Measurements from ENCODE around the gene ZBTB34.

ZBTB34 gene

GRCh38 chr9:126880226-126880946 lies 19.9 kb downstream of the ZBTB34 start:
- DNase-seq: no peak

DNA sequence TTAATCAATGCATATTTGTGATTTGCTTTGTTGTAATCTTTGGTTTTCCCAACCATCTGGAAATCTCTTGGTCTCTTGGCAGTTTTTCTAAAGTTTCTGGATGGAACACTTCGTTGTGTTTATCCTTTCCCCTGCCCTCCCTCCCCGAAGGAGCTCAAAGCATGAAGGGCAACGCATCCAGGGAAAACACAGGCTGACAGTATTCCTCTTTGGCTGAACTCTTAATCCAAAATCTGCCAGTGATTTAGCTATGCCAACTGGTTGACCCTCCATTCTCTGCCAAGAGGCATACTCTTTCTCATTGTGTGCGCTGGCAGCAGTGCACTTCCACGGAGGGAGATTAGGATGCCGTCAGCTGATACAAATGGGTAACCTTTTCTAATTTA lies 20.5 kb downstream of the ZBTB34 start:
- peak in 1 of 2 experiments; percentile 55 for DNase-seq

- no peak for DNase-seq
Measured at GRCh38 chr9:126882746-126883145, 22.3 kb downstream of the ZBTB34 start.

GRCh38 chr9:126883636-126884035 lies 23.2 kb downstream of the ZBTB34 start:
- DNase-seq: no peak

GRCh38 chr9:126885131-126885641 lies 24.7 kb downstream of the ZBTB34 start:
- no peak for DNase-seq

GRCh38 chr9:126886034-126886822 lies 25.8 kb downstream of the ZBTB34 start:
- no peak for DNase-seq

GRCh38 chr9:126886897-126887296 lies 26.5 kb downstream of the ZBTB34 start:
- DNase-seq: peak in 1 of 2 experiments; percentile 6

DNA sequence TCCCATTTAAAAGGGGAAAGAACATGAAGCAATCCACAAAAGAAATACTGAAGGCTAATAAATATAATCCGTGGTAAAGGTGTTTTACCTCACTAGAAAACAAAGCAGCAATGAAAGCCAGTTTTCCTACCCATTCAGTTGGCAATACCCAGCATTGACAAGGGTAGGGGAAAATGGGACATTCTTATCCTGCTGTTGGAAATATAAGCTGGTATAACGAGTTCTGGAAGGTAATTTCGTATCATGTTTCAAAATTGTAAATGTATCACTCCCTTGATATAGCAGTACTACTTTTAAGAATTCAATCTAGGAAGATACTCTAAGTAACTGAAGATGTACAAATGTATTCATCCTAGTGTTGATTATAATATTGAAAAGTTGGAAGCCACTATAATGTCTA lies 31.2 kb downstream of the ZBTB34 start:
- no peak for DNase-seq

DNA sequence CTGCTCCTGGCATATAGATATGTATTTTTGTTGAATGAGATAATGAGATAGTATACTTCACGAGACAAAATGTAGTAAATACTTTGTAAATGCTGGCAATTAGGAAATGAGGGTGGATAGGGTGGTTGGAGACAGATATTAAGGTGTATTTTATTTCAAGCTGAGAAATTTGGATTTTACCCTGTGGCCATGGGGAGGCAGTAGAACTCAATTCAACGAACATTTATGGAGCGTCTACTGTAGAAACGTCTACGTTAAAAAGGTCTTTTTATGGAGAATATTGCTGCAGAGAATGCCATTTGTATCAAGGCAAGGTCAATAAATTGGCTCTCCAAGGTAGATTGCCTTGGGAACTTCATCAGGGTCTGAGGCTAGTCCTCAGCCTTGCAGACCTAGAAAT lies 32.6 kb downstream of the ZBTB34 start:
- DNase-seq: no peak

DNA sequence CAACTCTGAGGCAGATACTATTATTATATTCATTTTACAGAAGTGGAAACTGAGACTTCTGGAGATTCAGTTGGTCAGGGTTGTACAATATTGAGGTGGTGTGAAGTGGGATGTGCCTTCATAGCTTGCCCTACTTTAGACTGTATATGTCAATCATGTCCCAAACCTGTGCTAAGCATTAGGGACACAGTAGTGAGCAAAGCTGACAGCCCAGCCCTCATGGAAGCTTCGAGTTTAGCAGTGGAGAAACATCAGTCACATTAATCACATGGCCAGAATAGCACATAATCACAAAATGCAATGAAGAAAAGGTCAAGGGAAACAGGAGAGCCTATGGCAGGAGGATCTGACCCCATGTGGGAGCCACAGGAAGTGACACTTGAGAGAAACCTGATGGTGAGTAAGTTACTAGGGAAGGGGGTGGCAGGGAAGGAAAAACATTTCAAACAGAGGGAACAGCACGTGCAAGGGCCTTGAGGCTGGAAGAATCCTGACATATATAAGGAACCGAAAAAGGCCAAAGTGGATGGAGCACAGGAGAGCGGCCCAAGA lies 33.7 kb downstream of the ZBTB34 start:
- DNase-seq: no peak

GRCh38 chr9:126902210-126902609 lies 41.8 kb downstream of the ZBTB34 start:
- no peak for DNase-seq

GRCh38 chr9:126904586-126904985 lies 44.1 kb downstream of the ZBTB34 start:
- DNase-seq: no peak

DNA sequence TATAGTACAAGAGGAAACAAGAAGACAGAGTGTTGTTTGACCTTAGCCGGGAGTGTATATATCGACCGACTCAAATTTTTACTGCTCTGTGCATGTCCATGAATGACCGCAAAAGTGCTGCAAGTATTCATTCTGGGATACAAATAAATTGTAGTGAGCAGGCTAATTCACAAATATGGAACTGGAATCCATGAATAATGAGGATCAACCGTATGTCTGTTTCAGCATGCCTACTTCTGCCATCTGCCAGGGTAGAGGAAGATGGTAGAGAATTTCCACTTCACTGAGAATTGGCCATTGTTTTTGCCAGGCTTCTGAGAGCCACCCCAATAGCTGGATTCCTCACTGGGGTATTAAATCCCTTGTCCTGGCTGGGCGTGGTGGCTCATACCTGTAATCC lies 45.7 kb downstream of the ZBTB34 start:
- peak in 1 of 2 experiments; percentile 36 for DNase-seq

DNA sequence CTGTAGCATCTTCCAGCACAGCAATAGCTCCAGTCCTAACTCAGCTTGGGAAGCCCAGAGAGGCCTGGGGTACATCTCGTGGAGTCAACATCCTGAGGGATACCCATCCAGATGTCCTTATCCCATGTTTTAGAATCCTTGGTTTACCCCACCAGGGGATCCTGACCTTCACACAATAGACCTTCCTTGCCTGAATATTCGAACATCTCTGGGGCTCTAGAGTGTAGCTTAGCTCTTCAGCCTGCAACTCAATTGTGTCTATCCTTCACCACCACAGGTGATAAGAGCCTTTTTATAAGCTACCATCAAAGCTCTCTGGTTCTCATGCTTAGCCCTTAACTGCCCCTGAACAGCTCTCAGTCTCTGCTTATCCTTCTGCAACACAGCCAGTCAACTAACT lies 46.6 kb downstream of the ZBTB34 start:
- no peak for DNase-seq

DNA sequence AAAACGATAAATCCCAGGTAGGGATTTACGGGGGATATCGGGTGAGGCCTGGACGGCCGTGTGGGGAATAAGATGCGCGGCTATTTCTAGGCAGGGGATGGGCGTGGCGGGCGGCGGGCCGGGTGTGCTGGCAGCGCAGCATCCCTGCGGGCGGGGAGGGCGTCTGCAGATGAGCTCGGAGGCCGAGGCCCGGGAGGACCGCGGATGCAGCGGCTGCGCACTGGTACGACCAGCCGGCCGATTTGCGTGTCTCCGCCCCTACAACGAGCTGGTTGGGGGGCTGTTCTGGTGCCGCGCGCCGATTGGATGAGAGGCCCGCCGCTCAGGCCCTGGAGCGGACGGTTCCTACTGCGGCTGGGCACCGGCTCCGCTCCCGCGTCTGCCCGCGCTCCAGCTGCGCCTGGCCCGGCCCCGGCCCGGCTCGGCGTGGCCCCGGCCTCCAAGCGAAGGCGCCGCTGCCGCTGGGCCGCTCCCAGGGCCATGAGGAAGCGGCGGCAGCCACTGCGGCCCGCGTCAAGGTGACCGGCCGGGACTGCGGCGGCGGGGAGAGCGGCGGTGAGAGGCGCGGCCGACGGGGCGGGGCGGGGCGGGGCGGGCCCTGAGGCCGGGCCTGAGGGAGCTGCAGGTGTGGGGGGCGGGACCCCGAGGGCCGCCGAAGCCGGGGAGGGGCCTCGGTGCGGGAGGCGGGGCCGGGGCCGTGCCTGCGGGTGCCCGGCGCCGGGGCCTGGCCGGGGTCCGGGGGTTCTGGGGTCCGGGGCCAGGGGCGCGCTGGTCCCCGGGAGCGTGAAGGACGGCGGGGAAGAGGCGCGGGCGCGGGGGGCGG lies 54.2 kb downstream of the ZBTB34 start, which contains the start of gene RALGPS1:
TSS of gene RALGPS1 (plus strand) at position 325 of the 823 bp plus-strand sequence. CDS start 47,508 bp downstream, outside the sequence.
- peak; percentile 13 to 90 for DNase-seq

DNA sequence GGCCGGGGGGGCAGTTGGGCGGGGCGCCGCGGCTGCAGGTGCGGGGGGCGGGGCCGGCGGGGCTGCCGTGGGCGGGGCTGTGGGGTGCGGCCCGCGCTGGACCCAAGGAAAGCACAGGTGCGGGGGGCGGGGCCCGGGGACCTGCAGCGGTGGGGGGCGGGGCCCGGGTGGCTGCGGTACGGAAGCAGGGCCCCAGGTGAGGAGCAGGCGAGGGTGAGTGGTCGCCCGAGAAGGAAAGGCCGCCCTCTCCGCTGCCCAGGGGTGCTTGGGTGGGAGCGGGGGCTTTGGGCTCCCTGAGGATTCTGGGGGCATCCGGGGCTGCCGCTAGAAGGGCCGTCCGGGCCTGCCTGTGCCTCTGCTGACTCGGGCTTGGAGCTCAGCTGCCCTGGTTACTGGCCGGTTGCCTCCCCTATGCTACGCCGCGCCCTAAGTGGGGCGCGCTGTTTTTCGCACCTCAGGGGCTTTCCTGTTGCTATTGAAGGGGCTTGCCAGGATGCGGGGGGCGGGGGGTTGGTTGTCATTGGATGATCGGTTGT lies 54.9 kb downstream of the ZBTB34 start:
- DNase-seq: no peak

- DNase-seq: no peak
Measured at GRCh38 chr9:126915846-126916543, 55.6 kb downstream of the ZBTB34 start.

DNA sequence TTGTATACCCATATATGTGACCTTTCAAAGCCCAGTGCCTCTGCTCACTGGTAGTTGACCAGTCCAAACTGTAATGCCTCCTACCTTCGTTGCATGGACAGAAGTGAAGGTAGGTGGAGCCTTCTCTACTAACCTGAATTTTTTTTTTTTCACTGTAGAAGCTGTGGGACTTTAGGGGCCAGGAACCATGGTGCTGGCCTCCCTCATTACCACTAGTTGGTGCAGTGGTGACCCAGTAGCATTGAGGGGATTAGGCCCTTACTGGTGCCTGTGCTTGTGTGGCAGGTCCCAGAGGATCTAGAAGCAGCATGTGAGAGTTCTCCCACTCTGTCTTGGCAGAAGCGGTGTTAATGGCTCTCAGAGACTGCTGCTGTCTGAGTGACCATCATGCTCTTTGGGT lies 56.5 kb downstream of the ZBTB34 start:
- DNase-seq: no peak

DNA sequence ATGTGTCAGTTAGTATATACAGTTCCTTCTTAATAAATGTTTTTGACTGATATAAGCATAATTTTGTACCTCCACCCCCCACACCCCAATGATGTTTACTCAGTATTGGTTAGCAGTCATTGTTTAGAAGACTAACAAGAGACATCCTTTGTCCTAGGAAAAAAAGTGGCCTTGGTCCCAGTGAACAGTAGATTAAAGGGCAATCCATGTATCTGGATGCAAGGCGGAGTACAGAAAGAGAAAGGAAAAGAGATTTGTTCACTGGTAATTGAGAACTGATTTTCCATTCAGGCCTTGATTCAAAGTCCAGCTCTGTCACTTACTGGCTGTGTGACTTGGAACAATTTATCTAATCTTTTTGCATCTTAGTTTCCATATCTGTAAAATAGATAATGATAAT lies 58.8 kb downstream of the ZBTB34 start:
- DNase-seq: no peak

DNA sequence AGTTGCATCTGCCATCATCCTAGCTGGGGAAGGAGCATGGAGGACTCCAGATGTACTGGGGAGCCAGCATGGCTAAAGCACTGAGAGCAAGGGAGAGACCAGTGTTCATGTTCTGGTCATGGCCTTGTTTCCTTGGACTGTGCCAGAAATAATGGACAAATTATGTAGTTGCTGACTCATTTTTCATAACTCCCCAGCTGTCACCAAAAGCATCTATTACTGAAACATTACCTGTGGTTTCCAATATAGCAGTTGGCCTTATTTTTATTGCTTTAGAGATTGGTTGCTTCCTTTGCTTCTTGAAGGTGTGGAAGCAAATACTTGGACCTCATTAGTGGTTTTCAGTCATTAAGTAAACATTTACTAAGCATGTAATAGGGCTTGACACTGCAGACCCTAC lies 65.4 kb downstream of the ZBTB34 start:
- DNase-seq: no peak

DNA sequence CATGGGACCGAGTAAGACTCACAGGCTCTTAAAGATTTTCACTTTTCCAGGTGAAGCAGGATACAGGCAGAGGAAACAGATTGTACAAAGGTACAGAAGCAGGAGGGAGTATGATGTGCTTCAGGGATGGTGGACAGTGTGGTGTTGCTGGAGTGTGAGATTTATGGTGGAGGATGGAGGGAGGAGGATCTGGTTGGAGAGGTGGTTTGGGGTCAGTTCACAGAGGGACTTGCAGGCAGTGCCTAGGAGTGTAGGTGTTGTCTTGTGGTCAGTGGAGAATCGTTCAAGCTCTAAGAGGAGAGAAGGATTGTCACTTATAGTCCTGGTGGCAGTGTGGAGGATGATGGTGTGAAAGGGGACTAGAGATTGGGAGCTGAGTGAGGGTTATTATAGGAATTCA lies 65.9 kb downstream of the ZBTB34 start:
- DNase-seq: no peak

- DNase-seq: no peak
Measured at GRCh38 chr9:126927419-126927818, 67.0 kb downstream of the ZBTB34 start.
